DOHH2 (cell line): ENCODE data around the gene HOATZ.

ENCODE experiments used
- H3F3A ChIP-seq: fragments of 200-600 bp; sonication (generic), shearing (Covaris generic); 2 replicates; pipeline ENCODE4 v1.6.0; 2016; ENCODE audit warnings: antibody characterized with exemption, mild to moderate bottlenecking; ENCODE audit not compliant: control insufficient read depth, insufficient read depth
- H3K27ac ChIP-seq: fragments of 200-600 bp; sonication (generic); 2 replicates; pipeline ENCODE4 v1.5.1; 2014; ENCODE audit warnings: low read depth, mild to moderate bottlenecking, low read length, moderate library complexity
- H3K27me3 ChIP-seq: fragments of 200-600 bp; sonication (generic); 2 replicates; pipeline ENCODE4 v1.6.1; 2014; ENCODE audit warnings: mild to moderate bottlenecking, low read length, mixed read lengths; ENCODE audit not compliant: control insufficient read depth
- H3K36me3 ChIP-seq: fragments of 200-600 bp; sonication (generic); 2 replicates; pipeline ENCODE4 v1.6.1; 2014; ENCODE audit warnings: mild to moderate bottlenecking, low read length, moderate library complexity, mixed read lengths; ENCODE audit not compliant: control insufficient read depth
- H3K4me1 ChIP-seq: fragments of 200-600 bp; sonication (generic); 2 replicates; pipeline ENCODE4 v1.6.1; 2014; ENCODE audit warnings: mild to moderate bottlenecking, low read length, mixed read lengths; ENCODE audit not compliant: control insufficient read depth
- H3K4me2 ChIP-seq: fragments of 200-600 bp; sonication (generic); 2 replicates; pipeline ENCODE4 v1.6.0; 2014; ENCODE audit warnings: mild to moderate bottlenecking, low read length, moderate library complexity
- H3K4me3 ChIP-seq: fragments of 200-600 bp; sonication (generic); 2 replicates; pipeline ENCODE4 v1.5.1; 2014; ENCODE audit warnings: mild to moderate bottlenecking, low read length, mixed read lengths
- H3K79me2 ChIP-seq: fragments of 200-600 bp; sonication (generic); 2 replicates; pipeline ENCODE4 v1.6.1; 2014; ENCODE audit warnings: mild to moderate bottlenecking, low read length, mixed read lengths; ENCODE audit not compliant: control insufficient read depth
- H3K9me2 ChIP-seq: fragments of 200-600 bp; sonication (generic); replicated peaks from 2 replicates; pipeline ENCODE4 v1.6.1; 2014; ENCODE audit warnings: mild to moderate bottlenecking, low read length, mixed read lengths; ENCODE audit not compliant: control insufficient read depth
- H3K9me3 ChIP-seq: fragments of 200-600 bp; sonication (generic); 2 replicates; pipeline ENCODE4 v1.6.1; 2014; ENCODE audit warnings: antibody characterized with exemption, low read length, mixed read lengths; ENCODE audit not compliant: control insufficient read depth, insufficient read depth
- H4K20me1 ChIP-seq: fragments of 200-600 bp; sonication (generic); 2 replicates; pipeline ENCODE4 v1.6.0; 2014; ENCODE audit warnings: low read depth, mild to moderate bottlenecking, antibody characterized with exemption, low read length, moderate library complexity; ENCODE audit not compliant: control insufficient read depth, insufficient read depth
- CTCF ChIP-seq: fragments of 200-600 bp; sonication (generic); IDR thresholded peaks from one replicate; pipeline ENCODE4 v1.5.1; 2014; ENCODE audit warnings: antibody characterized with exemption, mild to moderate bottlenecking, low read depth, low read length; ENCODE audit not compliant: poor library complexity, severe bottlenecking
- EZH2phosphoT487 ChIP-seq: fragments of 200-600 bp; sonication (generic); IDR thresholded peaks from 2 replicates; pipeline ENCODE4 v1.6.1; 2017; ENCODE audit warnings: borderline replicate concordance, mild to moderate bottlenecking, antibody characterized with exemption, low read length, moderate library complexity, mixed read lengths

Gene HOATZ

GRCh38 chr11:111577821-111578220 is 63.2 kb downstream of the HOATZ start:
- no peaks in the 10 kb centered on the region for H3K36me3 ChIP-seq
- H3K4me1 ChIP-seq, result peaks cover 27% of the 10 kb centered on the region
- no peak for TF ChIP-seq EZH2phosphoT487
- no peak for TF ChIP-seq CTCF
- H3K27me3 ChIP-seq, result no peaks in the 10 kb centered on the region
- H3K4me2 ChIP-seq, result no peak overlapping the region
- no peaks in the 10 kb centered on the region for H4K20me1 ChIP-seq
- no peaks in the 10 kb centered on the region for H3K9me2 ChIP-seq
- H3F3A ChIP-seq, result no peaks in the 10 kb centered on the region
- no peak overlapping the region for H3K4me3 ChIP-seq
- no peak overlapping the region for H3K27ac ChIP-seq
- H3K79me2 ChIP-seq, result no peaks in the 10 kb centered on the region
- no peaks in the 10 kb centered on the region for H3K9me3 ChIP-seq

DNA sequence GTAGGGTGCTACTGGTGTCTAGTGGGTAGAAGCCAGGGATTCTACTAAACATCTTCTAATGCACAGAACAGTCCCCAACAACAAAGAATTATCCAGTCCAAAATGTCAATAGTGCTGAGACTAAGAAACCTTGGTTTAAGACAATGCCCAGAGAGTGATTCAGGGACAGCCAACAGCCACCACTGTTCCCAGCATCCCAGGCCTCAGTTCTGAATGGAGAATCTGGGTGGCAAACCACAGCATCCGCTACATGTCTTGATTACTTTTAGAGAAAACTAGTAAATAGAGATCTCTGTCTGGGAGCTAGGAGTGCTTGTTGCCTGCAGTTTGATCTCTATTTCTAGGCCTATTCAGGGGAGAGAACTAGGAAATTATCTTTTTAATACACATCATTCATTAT is 66.8 kb downstream of the HOATZ start:
- no peak overlapping the region for H3K4me3 ChIP-seq
- no peaks in the 10 kb centered on the region for H3K27me3 ChIP-seq
- H3K4me1 ChIP-seq, result peaks cover 19% of the 10 kb centered on the region
- H3K4me2 ChIP-seq, result no peak overlapping the region
- H3K79me2 ChIP-seq, result no peaks in the 10 kb centered on the region
- no peaks in the 10 kb centered on the region for H3K9me2 ChIP-seq
- TF ChIP-seq EZH2phosphoT487 (no peak), CTCF (no peak)
- no peaks in the 10 kb centered on the region for H3K36me3 ChIP-seq
- no peaks in the 10 kb centered on the region for H4K20me1 ChIP-seq
- H3F3A ChIP-seq, result no peaks in the 10 kb centered on the region
- no peak overlapping the region for H3K27ac ChIP-seq
- H3K9me3 ChIP-seq, result no peaks in the 10 kb centered on the region

DNA sequence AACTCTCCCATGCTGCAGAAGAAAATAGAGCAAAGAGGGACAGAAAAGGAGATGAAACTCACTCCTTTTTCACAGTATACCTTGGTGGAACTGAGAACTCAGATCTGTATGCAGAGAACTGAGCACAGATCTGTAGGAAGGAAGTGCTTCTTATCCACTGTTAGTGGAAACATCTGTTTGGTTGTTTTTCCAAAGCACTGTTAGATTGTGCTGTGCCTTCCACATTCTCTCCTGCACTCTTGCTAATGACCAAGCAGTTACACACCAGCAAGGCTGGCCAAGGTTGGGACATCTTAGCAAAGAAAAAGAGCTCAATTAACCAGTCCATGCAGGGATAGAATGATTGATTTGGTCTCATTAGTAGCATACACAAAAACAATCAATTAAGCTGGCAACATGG is 67.6 kb downstream of the HOATZ start:
- H3F3A ChIP-seq, result no peaks in the 10 kb centered on the region
- no peaks in the 10 kb centered on the region for H3K79me2 ChIP-seq
- no peak for TF ChIP-seq CTCF
- TF ChIP-seq EZH2phosphoT487, result no peak

GRCh38 chr11:111582881-111583280 is 68.3 kb downstream of the HOATZ start:
- Histone ChIP-seq H3K9me2 (no peaks in the 10 kb centered on the region), H4K20me1 (no peaks in the 10 kb centered on the region), H3K27me3 (no peaks in the 10 kb centered on the region), H3K27ac (no peak overlapping the region), H3K9me3 (no peaks in the 10 kb centered on the region), H3F3A (no peaks in the 10 kb centered on the region), H3K36me3 (no peaks in the 10 kb centered on the region), H3K4me3 (no peak overlapping the region), H3K79me2 (no peaks in the 10 kb centered on the region), H3K4me1 (peaks cover 22% of the 10 kb centered on the region), H3K4me2 (no peak overlapping the region)
- no peak for TF ChIP-seq EZH2phosphoT487
- no peak for TF ChIP-seq CTCF

More for the DNA sequence above, 67.6 kb downstream of the HOATZ start:
- H4K20me1 ChIP-seq, result no peaks in the 10 kb centered on the region
- H3K27me3 ChIP-seq, result no peaks in the 10 kb centered on the region
- H3K36me3 ChIP-seq, result no peaks in the 10 kb centered on the region
- H3K4me2 ChIP-seq, result no peak overlapping the region
- H3K4me3 ChIP-seq, result no peak overlapping the region
- peaks cover 22% of the 10 kb centered on the region for H3K4me1 ChIP-seq
- H3K9me2 ChIP-seq, result no peaks in the 10 kb centered on the region
- no peaks in the 10 kb centered on the region for H3K9me3 ChIP-seq
- no peak overlapping the region for H3K27ac ChIP-seq
